Suprapubic skin (tissue), 3 donors: Measurements from ENCODE around the gene CHST10.
"Not testable (repeated sequence)": the region's sequence is repeated elsewhere in the genome, so short reads cannot be mapped to it uniquely, and the experiment has no call there.

Experiments used
- CTCF ChIP-seq, 2 donors: fragments of 200-600 bp in 1 of 2; fragments of 450-650 bp in 1 of 2; sonication (generic) in 1 of 2; IDR thresholded peaks; one replicate each; pipeline ENCODE4 v1.5.1; 2016 to 2019; ENCODE audit warnings: antibody characterized with exemption in 2 of 2, mild to moderate bottlenecking in 1 of 2, moderate library complexity in 1 of 2
- EP300 ChIP-seq: sonication (generic); formaldehyde crosslinking; IDR thresholded peaks from one replicate; pipeline ENCODE4 v1.6.1; 2017; ENCODE audit warnings: antibody characterized with exemption
- POLR2A ChIP-seq, 2 donors: fragments of 450-650 bp; IDR thresholded peaks; one replicate each; pipeline ENCODE4 v1.6.1; 2017; ENCODE audit warnings: antibody characterized with exemption in 2 of 2, mild to moderate bottlenecking in 2 of 2, moderate library complexity in 2 of 2

GRCh38 chr2:100456357-100456756 lies 38.9 kb upstream of the CHST10 start:
- TF ChIP-seq CTCF (IDR thresholded peaks at IDR 0.05); EP300; POLR2A (IDR thresholded peaks at IDR 0.05): not testable (repeated sequence)
